Activated CD4-positive, alpha-beta T cell treated with anti-CD3 and anti-CD28 coated beads for 1 hour (primary cell): ENCODE results near the gene DPP6.
A peak's percentile ranks its signal among the peaks of the same experiment; 100 is the strongest.

ENCODE experiments used
- DNase-seq: peaks from one replicate; pipeline ENCODE4 v3.0.0-alpha.2; 2020

DPP6 gene

DNA sequence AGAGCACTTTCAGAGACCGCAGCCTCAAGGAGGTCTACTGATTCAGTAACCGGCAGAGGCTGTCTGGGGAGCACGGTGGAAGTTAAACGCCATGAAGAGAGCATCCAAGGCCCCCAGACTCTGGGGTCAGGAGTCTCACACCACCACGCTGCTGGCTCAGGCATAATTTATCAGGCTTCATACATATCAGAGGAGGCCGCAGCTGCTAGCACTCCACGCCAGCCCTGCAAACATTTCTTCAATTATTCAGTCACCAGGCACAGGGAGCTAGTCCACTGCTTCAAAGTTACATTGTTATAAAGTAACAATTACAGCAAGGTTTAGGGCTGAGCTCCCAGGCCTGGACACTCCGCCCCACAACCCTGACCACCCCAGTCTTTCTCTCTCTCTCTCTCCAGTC is 852.9 kb downstream of the DPP6 start:
- no peak for DNase-seq

DNA sequence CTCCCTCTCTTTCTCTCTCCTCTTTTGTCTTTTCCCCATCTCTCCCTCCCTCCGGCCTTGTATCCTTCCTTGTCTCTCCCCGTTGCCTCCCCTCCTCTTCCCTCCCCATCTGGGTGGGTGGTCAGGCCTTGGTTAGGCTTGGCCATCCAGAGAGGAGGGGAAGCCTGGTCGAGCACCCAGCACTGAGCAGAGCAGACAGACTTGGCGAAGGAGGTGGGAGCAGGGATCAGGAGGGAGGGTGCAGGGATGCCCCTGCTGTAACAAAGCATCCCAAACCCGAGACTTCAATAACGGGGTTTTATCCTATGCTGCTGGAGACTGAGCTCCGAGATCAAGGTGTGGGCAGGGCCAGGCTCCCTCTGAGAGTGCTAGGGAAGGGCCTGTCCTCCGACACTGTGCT is 853.4 kb downstream of the DPP6 start:
- no peak for DNase-seq

DNA sequence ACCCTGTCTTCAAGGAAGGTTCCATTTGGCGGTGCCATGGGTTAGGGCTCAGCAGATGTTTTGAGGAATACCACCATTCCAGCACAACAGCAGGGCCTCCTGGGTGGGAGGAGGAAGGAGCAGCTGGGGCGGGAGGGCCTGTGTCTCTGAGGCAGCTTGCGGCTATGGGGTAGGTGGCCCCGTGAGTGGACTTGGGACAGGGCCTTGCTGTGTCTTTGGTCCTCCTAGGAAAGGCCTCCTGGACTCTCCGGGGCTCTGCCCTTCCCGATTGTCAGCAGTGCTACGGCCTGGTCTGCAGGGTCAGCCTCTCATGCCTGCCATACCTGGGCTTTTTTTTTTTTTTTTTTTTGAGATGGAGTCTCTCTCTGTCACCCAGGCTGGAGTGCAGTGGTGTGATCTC is 854.0 kb downstream of the DPP6 start:
- DNase-seq, result no peak

DNA sequence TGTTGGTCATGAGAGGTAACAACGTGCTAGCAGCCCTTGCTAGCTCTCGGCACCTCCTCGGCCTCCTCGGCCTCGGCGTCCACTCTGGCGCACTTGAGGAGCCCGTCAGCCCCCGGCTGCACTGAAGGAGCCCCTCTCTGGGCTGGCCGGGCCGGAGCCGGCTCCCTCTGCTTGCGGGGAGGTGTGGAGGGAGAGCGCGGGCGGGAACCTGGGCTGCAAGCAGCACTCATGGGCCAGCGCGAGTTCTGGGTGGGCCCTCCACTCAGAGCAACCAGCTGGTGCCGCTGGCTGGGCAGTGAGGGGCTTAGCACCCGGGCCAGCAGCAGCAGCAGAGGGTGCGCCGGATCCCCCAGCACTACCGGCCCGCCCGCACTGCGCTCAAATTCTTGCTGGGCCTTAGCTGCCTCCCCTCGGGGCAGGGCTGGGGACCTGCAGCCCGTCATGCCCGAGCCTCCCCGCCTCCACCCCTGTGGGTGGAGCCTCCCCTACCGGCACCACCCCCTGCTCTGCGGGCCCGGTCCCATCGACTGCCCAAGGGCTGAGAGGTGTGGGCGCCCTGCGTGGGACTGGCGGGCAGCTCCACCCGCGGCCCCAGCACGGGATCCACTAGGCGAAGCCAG is 854.6 kb downstream of the DPP6 start:
- DNase-seq, result no peak

DNA sequence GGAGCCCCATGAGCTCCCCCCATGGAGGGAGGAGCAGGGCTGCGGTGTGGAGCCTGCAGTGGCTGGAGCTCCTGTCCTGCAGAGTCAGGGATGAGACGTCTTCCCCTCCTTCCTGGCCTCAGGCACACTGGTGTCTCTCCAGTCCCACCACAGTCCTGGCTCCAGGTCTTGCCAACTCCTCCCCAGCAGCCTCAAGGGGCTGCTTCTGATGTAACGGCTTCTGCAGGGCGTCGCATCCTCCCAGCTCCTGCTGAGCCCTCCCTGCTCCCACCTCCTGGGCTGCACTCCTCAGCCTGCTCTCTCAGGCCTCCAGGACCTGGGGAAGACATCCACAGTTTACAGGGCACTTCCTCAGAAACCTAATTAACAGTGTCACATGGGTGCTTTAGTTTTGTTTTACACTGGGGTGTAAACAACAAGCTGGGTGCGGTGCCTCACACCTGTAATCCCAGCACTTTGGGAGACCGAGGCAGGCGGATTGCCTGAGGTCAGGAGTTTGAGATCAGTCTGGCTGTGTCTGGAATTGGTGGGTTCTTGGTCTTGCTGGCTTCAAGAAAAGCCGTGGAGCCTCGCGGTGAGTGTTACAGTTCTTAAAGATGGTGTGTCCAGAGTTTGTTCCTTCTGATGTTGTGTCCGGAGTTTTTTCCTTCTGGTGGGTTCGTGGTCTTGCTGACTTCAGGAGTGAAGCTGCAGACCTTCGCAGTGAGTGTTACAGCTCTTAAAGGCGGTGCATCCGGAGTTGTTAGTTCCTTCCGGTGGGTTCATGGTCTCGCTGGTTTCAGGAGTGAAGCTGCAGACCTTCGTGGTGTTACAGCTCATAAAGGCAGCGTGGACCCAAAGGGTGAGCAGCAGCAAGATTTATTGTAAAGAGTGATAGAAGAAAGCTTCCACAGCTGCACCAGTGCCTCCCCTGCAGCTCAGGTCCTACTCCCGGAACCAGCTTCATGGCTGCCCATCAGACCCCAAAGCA is 855.7 kb downstream of the DPP6 start:
- no peak for DNase-seq

DNA sequence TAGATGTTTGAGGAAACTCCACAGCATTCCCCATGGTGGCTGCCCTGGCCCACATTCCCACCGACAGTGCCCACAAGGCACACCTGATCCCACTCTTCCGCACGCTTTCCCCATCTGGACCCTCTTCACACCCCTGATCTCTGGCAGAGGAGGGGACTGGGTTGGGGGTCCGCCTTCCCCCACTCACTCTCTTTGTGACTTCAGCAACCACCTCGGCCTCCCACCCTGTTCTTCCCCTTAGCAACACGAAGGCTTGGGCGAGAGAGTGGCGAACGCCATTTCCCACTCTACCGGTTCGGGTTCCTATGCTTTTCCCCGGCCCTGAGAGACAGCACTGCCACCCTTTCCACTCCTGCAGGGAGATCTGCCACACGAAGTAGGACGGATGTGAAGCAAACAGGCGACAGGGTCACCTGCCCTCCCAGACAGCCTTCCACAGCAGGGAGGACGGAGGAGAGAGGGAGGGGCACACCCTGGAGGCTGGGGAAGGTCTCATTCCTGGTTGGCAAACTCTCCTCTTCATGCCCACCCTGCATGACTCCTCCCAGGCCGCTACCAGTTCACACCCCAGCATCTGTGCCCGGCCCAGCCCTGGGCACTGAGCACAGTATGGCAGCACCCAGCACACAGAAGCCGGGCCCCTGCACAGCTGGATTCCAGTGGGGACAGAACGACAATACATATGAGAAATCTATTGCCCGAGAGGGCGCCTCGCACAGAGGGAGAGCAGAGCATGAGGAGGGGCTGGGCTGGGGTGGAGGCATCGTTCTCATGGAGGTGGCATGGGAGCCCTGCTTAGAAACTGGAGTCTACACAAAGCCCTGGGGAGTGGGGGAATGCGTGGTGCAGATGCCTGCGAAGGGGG is 857.3 kb downstream of the DPP6 start:
- DNase-seq, result no peak

DNA sequence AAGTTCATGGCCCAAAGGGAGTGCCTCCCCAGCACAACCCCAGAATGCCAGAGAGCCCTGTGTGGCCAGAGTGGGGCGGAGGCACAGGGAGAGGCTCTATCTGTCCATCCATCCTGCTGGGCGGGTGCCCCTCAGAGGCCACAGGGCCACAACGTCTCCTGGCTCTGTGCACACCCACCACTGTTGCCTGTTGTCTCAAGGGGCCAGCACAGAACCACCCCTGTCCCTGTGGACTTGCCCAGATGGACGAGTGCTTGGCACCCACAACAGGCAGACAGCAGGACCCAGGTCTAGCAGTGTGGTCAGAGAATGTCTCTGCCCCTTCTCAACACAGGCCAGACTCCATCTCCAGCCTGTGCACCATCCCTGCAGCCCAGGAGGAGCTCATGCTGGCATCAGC is 857.9 kb downstream of the DPP6 start:
- DNase-seq, result no peak

DNA sequence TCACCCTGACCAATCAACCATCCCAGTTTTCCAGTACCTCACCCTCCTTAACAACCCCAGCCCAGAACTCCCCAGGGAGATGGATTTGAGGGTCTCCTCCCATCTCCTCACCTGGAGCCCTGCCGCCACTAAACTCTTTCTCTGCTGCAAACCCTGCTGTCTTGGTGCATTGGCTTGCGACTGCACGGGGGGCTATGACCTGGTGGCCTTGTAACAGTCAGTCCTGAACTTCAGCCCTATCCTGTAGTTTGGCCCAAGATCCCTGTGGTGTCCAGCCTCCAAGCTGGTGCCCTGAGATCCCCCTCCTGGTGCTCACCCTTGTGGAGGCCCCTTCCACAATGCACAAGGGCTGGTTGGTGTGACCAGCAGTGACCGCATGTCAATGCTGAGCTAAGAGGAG is 858.8 kb downstream of the DPP6 start:
- DNase-seq, result no peak

DNA sequence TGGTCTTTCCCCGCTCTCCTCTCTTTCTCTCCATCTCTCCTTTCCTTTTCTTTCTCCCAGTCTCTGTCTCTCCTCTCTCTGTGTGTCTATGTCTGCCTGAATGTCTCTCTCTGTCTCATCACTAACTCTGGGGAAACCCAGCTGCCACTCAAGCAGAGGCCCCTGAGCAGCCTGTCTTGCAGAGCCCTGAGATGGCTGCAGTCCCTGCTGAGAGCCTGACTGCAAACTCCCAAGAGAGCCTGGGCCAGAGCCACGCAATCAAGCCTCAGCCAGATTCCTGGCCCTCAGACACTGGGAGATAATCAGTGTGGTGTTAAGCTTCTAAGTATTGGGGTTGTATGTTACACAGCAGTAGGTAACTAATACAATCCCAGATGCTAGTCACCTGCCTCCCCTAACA is 859.2 kb downstream of the DPP6 start:
- DNase-seq, result no peak

DNA sequence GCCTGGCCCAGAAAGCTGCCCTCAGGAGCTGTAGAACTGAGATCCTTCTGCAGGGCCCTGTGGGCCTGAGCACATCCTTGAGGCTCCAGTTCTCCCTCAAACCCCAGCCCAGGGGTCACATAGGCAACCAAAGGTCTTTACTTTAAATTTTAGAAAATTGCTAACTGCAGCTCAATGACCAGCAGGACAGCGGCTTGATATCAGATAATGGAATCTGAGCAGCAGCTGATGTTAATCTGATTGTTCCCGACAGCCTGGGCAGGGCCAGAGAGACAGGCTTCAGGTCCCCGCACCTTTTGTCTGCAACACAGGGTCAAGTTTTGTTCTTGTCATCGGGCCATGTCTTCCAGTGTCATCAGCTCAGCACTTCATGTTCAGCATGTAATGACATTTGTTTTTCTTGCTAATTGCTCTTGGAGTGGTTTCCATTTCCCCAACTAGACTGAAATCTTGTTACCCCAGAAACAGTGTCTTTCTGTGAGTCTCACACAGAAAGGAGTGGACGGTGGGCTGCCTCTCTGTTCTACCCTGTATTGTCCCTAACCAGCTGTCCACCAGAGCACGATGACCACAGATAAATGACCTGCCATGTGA is 859.8 kb downstream of the DPP6 start:
- no peak for DNase-seq

DNA sequence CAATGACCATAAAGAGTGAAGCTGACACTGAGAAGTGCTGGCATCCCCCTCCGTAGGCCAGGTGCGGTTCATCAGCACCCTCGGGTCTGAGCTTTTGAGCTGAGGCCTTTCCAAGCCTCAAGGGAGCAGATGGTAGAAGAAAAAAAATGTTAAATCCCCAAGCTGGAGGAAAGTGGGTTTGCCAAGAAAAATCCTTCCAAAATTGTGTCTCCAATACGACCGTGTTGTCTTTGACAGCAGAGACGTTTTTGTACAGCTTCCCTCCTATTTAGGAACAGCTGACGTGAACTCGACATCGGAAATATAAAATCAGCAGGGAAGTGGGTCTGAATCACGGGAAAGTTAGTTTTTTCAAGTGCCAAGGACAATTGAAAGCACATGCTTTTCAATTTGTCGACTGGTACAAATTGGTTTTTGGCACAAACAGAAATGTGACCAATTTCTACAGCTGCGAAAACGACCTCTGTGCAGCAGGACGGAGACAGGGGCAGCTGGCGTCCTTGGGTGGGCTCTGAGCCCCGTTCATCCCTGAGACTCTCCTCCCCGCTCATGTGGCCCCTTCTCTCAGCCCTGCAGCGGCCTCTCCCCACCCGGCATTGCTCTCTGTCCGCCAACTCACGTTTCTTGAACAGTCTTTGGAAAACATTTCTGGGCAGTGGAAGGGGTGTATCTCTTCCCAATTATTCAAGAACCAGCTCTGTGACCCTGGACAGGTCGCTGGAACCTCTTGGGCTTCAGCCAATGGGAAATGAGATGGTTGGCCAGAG is 860.9 kb downstream of the DPP6 start:
- no peak for DNase-seq

DNA sequence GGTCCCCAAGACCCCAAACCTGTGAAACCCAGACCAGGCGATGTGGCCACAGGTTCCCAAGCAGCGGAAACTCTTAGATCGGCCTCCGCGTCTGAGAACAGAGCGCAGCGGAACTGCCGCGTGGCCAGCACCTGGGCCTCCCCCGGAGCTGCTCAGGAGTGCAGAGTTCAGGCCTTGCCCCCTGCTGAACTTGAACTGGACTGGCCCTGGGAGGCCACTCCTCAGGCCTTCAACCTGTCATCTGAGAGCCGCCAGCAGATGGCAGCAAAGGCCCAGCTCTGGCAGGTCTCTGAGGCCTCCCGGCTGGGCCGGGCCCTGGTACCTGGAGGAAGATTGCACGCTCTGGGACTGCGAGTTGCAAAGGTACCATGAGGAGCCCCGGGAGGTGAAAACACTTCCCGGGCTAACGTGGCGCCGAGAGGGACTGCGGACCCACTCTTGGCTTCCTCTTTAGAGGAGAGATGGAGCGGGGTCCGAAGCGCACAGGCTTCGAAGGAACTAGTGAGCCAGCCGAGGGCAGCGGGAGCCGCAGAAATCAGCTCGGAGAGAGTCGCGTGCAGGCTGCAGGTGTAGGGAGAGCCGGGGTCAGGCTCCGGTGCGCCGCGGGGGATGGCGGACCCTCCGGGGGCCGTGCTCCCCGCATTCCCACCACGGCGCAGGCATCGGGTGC is 861.6 kb downstream of the DPP6 start:
- DNase-seq, result peak; percentile 81

DNA sequence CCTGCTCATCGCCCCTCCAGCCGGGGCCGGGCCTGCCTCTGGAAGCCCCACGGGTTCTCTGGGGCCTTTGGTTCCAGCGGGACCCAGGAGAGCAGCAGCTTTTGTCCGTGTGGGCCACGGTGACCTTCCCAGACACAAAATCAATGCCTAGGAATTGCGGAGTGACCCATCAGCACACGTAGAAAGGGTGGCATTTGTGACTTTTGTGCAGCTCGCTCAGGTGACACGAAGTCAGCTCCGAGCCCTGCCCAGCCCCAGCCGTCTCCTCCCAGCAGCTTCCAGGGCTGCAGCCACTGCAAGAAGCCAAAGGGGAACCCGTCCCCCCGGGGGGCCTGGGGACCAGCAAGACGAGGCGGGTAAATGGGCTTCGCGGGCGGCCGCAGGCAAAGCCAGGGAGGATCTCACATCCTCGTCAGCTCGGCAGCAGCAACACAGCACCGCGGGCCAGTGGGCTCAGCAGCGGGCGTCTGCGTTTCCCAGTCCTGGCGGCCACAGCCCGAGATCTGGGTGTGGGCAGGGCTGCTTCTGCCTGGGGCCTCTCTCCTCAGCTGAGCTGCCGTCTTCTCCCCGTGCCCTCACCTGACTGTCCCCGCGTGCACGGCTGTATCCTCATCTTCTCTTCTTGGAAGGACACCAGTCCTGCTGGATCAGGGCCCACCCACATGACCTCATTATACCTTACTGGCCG is 862.3 kb downstream of the DPP6 start:
- no peak for DNase-seq

DNA sequence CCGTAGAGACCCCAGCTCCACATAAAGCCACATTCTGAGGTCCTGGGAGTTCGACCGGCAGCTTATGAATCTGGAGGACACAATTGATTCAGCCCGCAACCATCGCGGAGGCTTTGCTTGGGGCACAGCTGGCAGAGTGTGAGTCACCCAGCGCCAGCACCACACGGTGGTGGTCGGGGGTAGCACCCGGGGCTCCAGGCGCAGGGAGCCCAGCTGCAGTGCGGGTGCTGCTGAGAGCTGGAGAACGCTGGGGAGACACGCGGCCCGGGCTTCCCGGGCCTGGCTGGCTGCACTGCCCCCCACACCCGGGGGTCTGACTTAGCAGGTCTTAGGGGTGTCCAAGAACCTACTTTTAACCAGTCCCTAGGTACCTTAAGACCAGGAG is 862.8 kb downstream of the DPP6 start:
- DNase-seq, result no peak

DNA sequence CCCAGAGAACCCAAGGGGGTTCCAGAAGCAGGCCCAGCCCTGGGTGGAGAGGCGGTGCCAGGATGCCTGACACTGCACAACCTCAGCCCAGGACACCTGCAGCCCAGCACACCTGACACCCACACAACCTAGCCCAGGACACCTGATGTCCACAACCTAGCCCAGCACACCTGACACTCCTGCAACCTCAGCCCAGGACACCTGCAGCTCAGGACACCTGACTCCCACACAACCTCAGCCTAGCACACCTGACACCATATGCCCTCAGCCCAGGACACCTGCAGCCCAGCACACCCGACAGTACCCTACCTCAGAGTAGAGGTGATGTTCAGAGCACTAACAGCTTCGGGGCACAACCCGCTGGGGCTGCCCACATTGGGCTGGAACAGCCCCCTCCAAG is 863.4 kb downstream of the DPP6 start:
- no peak for DNase-seq

DNA sequence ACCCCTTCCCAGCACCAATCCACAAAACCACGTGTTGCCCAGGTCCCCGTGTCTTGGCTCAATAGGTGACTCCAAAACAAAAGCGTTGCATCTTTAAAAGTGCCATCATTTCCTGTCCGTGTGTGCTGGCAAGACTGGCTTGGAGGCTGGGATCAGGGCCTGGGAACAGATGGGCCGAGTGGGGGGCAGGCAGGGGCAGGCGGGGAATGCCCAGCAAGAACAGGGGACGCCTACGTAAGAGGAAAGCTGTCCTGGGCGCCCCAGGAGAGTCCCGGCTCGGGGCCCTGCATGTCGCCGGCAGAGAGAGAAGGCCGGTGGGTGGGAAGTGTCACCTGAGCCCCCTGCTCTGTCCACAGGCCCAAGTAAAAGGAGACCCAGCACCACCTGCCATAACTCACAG is 864.2 kb downstream of the DPP6 start:
- DNase-seq, result no peak

DNA sequence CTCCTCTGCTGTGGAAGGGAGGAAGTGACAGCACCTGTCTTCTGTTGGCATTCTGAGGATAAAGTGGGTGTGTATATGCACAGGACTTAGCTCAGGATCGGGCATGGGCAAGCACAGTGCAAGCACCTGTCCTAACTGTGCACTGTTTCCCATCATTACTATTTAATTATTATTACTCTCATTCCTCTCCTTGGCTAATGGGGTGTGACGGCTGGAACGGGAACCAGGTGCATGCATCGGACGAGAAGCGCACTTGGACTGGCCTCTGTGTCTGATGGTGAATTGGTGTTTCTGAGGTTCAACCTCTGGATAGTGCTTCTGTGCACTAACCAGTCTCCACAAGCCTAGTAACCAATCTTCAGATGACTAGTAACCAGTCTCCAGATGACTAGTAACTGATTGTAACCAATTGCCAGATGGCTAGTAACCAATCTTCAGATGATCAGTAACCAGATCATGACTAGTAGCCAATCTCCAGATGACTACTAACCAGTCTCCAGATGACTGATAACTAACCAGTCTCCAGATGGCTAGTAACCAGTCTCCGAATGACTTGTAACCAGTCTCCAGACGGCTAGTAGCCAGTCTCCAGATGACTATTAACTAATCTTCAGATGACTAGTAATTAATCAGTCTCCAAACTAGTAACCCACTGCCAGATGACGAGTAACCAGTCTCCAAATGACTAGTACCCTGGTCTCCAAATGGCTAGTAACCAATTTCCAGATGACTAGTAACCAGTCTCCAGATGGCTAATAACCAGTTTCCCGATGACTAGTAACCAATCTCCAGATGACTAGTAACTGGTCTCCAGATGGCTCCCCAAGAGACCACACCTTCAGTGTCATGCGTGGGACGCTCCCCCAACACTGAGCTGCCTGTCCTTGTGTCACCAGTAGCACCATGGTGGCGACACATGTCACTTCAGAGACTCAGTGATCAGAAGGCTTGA is 864.9 kb downstream of the DPP6 start:
- no peak for DNase-seq

DNA sequence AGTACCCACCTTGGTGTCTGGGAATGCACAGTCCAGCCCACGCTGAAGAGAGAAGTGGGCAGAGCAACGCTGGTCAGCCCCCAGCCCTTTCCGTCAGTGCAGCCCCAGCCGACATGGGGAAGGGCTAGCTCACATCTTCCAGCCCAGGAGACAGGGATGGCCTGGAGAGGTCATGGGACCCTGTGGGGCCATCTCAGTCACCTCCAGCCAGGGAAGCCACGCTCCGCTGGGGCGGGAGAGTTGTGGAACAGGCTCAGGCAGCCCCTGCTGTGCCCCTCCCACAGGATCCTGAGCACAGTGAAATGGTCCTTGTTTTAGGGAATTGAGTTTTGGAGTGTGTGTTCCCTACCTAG is 865.6 kb downstream of the DPP6 start:
- DNase-seq, result no peak

DNA sequence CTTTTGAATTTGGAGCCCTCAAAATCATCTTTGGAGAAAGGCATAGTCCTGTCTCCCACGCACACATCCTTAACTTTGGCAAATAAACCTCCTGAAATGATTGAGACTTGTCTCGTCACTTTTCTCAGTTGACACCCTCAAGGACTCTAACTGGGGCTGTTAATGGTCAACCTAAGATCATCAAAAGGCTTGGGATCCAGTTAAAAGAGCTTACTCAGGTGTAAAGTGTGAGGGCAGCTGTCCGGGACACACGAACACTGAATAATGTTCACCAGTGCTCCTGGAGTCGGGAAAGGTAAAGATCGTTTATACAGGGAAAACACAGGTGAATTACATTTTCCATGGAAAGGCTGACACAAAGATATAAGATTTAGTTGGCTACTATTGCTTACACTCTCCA is 866.1 kb downstream of the DPP6 start:
- DNase-seq, result no peak

DNA sequence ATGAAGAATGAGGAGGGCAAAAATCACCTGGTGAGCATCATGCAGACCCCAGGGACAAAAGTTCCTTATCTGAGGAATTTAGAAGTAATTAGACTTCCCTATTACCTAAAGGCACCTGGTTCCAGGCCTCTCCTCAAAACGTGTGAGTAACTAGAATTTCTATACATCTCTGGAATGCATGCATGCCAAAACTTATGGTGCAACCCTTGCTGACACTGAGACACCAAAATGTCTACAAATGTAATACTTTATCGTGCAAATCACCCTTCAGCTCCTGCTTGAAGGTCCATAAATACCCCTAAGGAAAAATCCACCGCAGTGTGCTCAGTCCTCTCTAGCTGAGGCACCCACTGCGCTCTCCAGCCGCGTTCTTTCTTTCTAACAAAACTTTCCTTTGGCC is 866.5 kb downstream of the DPP6 start:
- DNase-seq, result no peak
